ENCODE measurements around the gene TPRN.

TPRN gene

GRCh38 chr9:137216188-137216965 lies 15.8 kb upstream of the TPRN start:
- H3K9me3 Mint-ChIP-seq, result no peaks in the 10 kb centered on the region
- no peak for TF ChIP-seq CTCF (IDR thresholded peaks at IDR 0.05)
- H3K4me1 Mint-ChIP-seq, result peaks cover 9% of the 10 kb centered on the region
- no peak for DNase-seq
- H3K4me3 Mint-ChIP-seq, result no peak overlapping the region
- no peak overlapping the region for H3K27ac Mint-ChIP-seq
- H3K36me3 Mint-ChIP-seq (ENCODE audit: low read depth), result peaks cover 4% of the 10 kb centered on the region
- no peaks in the 10 kb centered on the region for H3K27me3 Mint-ChIP-seq (ENCODE audit: low read depth, poor library complexity)

GRCh38 chr9:137215196-137215986 lies 14.8 kb upstream of the TPRN start:
- Mint-ChIP-seq H3K4me1 (peaks cover 9% of the 10 kb centered on the region), H3K27ac (no peak overlapping the region), H3K27me3 (ENCODE audit: low read depth, poor library complexity) (no peaks in the 10 kb centered on the region), H3K36me3 (ENCODE audit: low read depth) (peaks cover 4% of the 10 kb centered on the region), H3K4me3 (no peak overlapping the region), H3K9me3 (no peaks in the 10 kb centered on the region)
- no peak for DNase-seq
- TF ChIP-seq CTCF (IDR thresholded peaks at IDR 0.05), result no peak

- Mint-ChIP-seq H3K27ac (no peak overlapping the region), H3K27me3 (ENCODE audit: low read depth, poor library complexity) (no peaks in the 10 kb centered on the region), H3K9me3 (no peaks in the 10 kb centered on the region), H3K36me3 (ENCODE audit: low read depth) (peaks cover 4% of the 10 kb centered on the region), H3K4me1 (peaks cover 9% of the 10 kb centered on the region), H3K4me3 (no peak overlapping the region)
- no peak for DNase-seq
- TF ChIP-seq CTCF (IDR thresholded peaks at IDR 0.05), result no peak
These were observed 14.1 kb upstream of the TPRN start for GRCh38 chr9:137214620-137215019.

- TF ChIP-seq CTCF (IDR thresholded peaks at IDR 0.05), result no peak
- H3K36me3 Mint-ChIP-seq (ENCODE audit: low read depth), result peaks cover 4% of the 10 kb centered on the region
- no peak overlapping the region for H3K4me3 Mint-ChIP-seq
- no peaks in the 10 kb centered on the region for H3K9me3 Mint-ChIP-seq
- H3K4me1 Mint-ChIP-seq, result peaks cover 5% of the 10 kb centered on the region
- no peaks in the 10 kb centered on the region for H3K27me3 Mint-ChIP-seq (ENCODE audit: low read depth, poor library complexity)
- no peak for DNase-seq
- H3K27ac Mint-ChIP-seq, result peak overlapping the region; percentile 46
These were observed 12.9 kb upstream of the TPRN start for GRCh38 chr9:137213160-137214060.

GRCh38 chr9:137212520-137212919 lies 12.0 kb upstream of the TPRN start:
- Mint-ChIP-seq H3K27me3 (ENCODE audit: low read depth, poor library complexity) (no peaks in the 10 kb centered on the region), H3K4me3 (no peak overlapping the region), H3K27ac (no peak overlapping the region), H3K4me1 (peaks cover 7% of the 10 kb centered on the region), H3K9me3 (no peaks in the 10 kb centered on the region), H3K36me3 (ENCODE audit: low read depth) (peaks cover 8% of the 10 kb centered on the region)
- TF ChIP-seq CTCF (IDR thresholded peaks at IDR 0.05), result no peak
- no peak for DNase-seq
